ENCODE measurements around the gene NDUFAF5.

Gene NDUFAF5

GRCh38 chr20:13799974-13800373, 15.1 kb downstream of the NDUFAF5 start:
- in situ Hi-C loops (cut with MboI; ENCODE audit: low sequenced_read_pairs, unreplicated experiment): loop anchor here (25.0 kb wide), 1 partner anchor 488 kb away; no protein-coding TSS in a partner anchor
- DNase-seq (ENCODE audit: low spot score): no peak
- no peak for TF ChIP-seq CTCF (IDR thresholded peaks at IDR 0.05; ENCODE audit: borderline replicate concordance, control extremely low read depth, extremely low read depth, insufficient read depth, missing control alignments)

- TF ChIP-seq CTCF (IDR thresholded peaks at IDR 0.05; ENCODE audit: borderline replicate concordance, control extremely low read depth, extremely low read depth, insufficient read depth, missing control alignments): no peak
- in situ Hi-C loops (cut with MboI; ENCODE audit: low sequenced_read_pairs, unreplicated experiment): no loop called here
- DNase-seq (ENCODE audit: low spot score): no peak
These were observed 15.9 kb downstream of the NDUFAF5 start for GRCh38 chr20:13800728-13801134.

- in situ Hi-C loops (cut with MboI; ENCODE audit: low sequenced_read_pairs, unreplicated experiment): no loop called here
These were observed 24.5 kb downstream of the NDUFAF5 start for GRCh38 chr20:13809373-13809772.

GRCh38 chr20:13809855-13810254, 25.0 kb downstream of the NDUFAF5 start:
- DNase-seq (ENCODE audit: low spot score): no peak
- in situ Hi-C loops (cut with MboI; ENCODE audit: low sequenced_read_pairs, unreplicated experiment): no loop called here
- TF ChIP-seq CTCF (IDR thresholded peaks at IDR 0.05; ENCODE audit: borderline replicate concordance, control extremely low read depth, extremely low read depth, insufficient read depth, missing control alignments): no peak

More at GRCh38 chr20:13809373-13809772, 24.5 kb downstream of the NDUFAF5 start:
- no peak for TF ChIP-seq CTCF (IDR thresholded peaks at IDR 0.05; ENCODE audit: borderline replicate concordance, control extremely low read depth, extremely low read depth, insufficient read depth, missing control alignments)
- DNase-seq (ENCODE audit: low spot score): no peak

GRCh38 chr20:13810446-13810845, 25.6 kb downstream of the NDUFAF5 start:
- no peak for DNase-seq (ENCODE audit: low spot score)
- in situ Hi-C loops (cut with MboI; ENCODE audit: low sequenced_read_pairs, unreplicated experiment): no loop called here

GRCh38 chr20:13813910-13814309, 29.1 kb downstream of the NDUFAF5 start:
- in situ Hi-C loops (cut with MboI; ENCODE audit: low sequenced_read_pairs, unreplicated experiment): no loop called here
- DNase-seq (ENCODE audit: low spot score): no peak
- no peak for TF ChIP-seq CTCF (IDR thresholded peaks at IDR 0.05; ENCODE audit: borderline replicate concordance, control extremely low read depth, extremely low read depth, insufficient read depth, missing control alignments)

More at GRCh38 chr20:13810446-13810845, 25.6 kb downstream of the NDUFAF5 start:
- TF ChIP-seq CTCF (IDR thresholded peaks at IDR 0.05; ENCODE audit: borderline replicate concordance, control extremely low read depth, extremely low read depth, insufficient read depth, missing control alignments): no peak

GRCh38 chr20:13814672-13815071, 29.8 kb downstream of the NDUFAF5 start:
- in situ Hi-C loops (cut with MboI; ENCODE audit: low sequenced_read_pairs, unreplicated experiment): no loop called here
- no peak for DNase-seq (ENCODE audit: low spot score)
- no peak for TF ChIP-seq CTCF (IDR thresholded peaks at IDR 0.05; ENCODE audit: borderline replicate concordance, control extremely low read depth, extremely low read depth, insufficient read depth, missing control alignments)

Data from GM13976 (cell line).